ENCODE results near the gene CNTNAP2. TPM values are rescaled to one million over a fixed set of nuclear protein-coding genes. Genes with fewer than 3 reads are reported as not detected.

The CNTNAP2 gene
- total and polyA plus RNA-seq, 4 donors, result 0.14 to 2.3 (median 1.1) TPM

DNA sequence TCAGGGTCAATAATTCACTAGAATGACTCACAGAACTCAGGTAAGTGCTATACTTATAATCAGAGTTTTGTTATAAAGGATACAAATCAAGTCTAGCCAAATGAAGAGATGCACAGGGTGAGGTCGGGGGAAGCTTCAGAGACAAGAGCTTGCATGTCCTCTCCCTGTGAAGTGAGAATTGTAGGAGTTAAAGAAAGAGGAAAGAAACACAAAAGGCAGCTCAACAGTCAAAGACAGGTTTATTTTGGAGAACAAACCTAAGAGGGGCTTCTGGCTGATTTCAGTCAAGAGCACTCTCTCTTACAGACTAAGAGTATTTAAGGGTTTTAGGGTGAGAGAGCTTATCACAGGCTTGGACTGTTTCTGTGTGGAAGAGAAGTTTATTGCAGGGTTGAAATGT lies 1873.5 kb downstream of the CNTNAP2 start (continued):
- no peak for TF ChIP-seq REST (IDR thresholded peaks at IDR 0.05)

DNA sequence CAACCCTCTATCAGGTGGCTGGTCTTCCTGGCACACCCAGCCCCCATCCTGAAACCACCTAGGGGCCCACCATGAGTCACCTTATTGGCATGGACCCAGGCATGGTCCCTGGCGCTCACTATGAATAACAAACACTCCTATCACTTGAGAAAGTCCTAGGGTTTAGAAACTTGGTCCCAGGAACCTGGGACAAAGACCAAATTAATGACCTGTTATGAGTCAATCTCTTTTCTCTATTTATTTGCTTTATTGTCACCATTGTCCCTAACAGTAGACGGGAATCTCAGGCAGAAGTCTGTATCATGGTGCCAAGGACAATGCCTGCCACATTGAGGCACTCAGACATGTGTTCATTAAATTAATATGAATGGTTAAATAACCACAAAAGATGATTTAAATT lies 1874.3 kb downstream of the CNTNAP2 start:
- H3K36me3 ChIP-seq (ENCODE audit: control insufficient read depth in 4 of 4, insufficient read depth in 3 of 4, low read depth in 1 of 4, low read length in 3 of 4), result no peaks in the 10 kb centered on the region
- H3K4me1 ChIP-seq (ENCODE audit: control insufficient read depth in 4 of 4, insufficient read depth in 4 of 4, low read length in 3 of 4), result no peaks in the 10 kb centered on the region
- H3K9ac ChIP-seq (ENCODE audit: low read depth in 1 of 2, low read length in 2 of 2), result no peak overlapping the region
- TF ChIP-seq JUND (IDR thresholded peaks at IDR 0.05) (no peak), EGR1 (IDR thresholded peaks at IDR 0.05; ENCODE audit: low read depth in 2 of 2) (no peak), TAF1 (conservative IDR thresholded peaks at IDR 0.05) (no peak), GABPA (IDR thresholded peaks at IDR 0.05 in 1 of 2, conservative IDR thresholded peaks at IDR 0.05 in 1 of 2) (no peak), RXRA (IDR thresholded peaks at IDR 0.05) (no peak), SP1 (IDR thresholded peaks at IDR 0.05) (no peak), FOXA2 (IDR thresholded peaks at IDR 0.05) (no peak), REST (IDR thresholded peaks at IDR 0.05) (no peak), RAD21 (IDR thresholded peaks at IDR 0.05) (no peak)
- TF ChIP-seq, protein P1, sequence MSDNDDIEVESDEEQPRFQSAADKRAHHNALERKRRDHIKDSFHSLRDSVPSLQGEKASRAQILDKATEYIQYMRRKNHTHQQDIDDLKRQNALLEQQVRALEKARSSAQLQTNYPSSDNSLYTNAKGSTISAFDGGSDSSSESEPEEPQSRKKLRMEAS (IDR thresholded peaks at IDR 0.05), result no peak
- TF ChIP-seq, protein P2, sequence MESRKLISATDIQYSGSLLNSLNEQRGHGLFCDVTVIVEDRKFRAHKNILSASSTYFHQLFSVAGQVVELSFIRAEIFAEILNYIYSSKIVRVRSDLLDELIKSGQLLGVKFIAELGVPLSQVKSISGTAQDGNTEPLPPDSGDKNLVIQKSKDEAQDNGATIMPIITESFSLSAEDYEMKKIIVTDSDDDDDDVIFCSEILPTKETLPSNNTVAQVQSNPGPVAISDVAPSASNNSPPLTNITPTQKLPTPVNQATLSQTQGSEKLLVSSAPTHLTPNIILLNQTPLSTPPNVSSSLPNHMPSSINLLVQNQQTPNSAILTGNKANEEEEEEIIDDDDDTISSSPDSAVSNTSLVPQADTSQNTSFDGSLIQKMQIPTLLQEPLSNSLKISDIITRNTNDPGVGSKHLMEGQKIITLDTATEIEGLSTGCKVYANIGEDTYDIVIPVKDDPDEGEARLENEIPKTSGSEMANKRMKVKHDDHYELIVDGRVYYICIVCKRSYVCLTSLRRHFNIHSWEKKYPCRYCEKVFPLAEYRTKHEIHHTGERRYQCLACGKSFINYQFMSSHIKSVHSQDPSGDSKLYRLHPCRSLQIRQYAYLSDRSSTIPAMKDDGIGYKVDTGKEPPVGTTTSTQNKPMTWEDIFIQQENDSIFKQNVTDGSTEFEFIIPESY (IDR thresholded peaks at IDR 0.05), result no peak
- TF ChIP-seq, protein P3, sequence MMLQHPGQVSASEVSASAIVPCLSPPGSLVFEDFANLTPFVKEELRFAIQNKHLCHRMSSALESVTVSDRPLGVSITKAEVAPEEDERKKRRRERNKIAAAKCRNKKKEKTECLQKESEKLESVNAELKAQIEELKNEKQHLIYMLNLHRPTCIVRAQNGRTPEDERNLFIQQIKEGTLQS (IDR thresholded peaks at IDR 0.05), result no peak
- no peak for DNase-seq (ENCODE audit: low spot score)
- peaks cover 0 to 5% (median 0%) of the 10 kb centered on the region in 4 donors for H3K9me3 ChIP-seq (ENCODE audit: control insufficient read depth in 4 of 4, low read length in 3 of 4)
- H3K4me3 ChIP-seq (ENCODE audit: low read depth in 1 of 3, low read length in 3 of 3), result no peak overlapping the region
- H3K27ac ChIP-seq (ENCODE audit: low read depth in 1 of 2, low read length in 2 of 2), result no peak overlapping the region
- 52% methylated on average over 2 of the region's 2 CpGs for WGBS
- H3K27me3 ChIP-seq (ENCODE audit: control insufficient read depth in 4 of 4, insufficient read depth in 4 of 4, low read length in 3 of 4), result peaks cover 0 to 2% (median 0%) of the 10 kb centered on the region in 4 donors
